ENCODE data around the gene MCTP2.

DNA sequence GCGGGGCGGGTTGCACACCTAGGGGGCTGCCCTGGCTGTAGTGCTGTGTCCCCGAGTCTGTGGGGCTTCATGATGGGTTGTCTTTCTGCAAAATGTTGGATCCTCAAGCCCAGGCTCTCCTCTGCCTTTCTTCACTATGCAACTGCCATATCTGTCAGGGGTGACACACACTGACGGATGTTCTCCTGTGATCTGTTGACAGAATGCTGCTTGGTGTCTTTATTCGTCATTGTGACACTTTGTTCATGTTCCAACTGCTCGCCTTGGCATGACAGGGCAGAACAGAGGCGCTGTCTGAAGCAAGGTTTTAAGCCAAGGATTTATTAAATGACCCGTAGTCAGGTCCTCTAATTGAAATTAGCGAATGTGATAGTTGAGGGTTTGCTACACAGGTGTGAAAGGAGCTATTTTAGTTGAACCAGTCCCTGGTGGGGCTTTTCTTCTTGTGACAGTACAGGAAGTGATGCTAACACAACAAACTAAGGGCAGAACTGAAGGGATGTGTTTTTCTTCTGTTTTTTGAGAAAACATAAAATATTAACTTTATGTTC lies 173.4 kb downstream of the MCTP2 start:
- no peak for TF ChIP-seq POLR2A (IDR thresholded peaks at IDR 0.05; ENCODE audit: low read length)
- TF ChIP-seq GATA1 (IDR thresholded peaks at IDR 0.05; ENCODE audit: low read depth, low read length), result no peak
